GM19099 (cell line): ENCODE data around the gene ZFPM1.
A peak's percentile ranks its signal among the peaks of the same experiment; 100 is the strongest.

Experiments
- POLR2A ChIP-seq: IDR thresholded peaks from 3 replicates; pipeline ENCODE4 v1.6.1; 2011; ENCODE audit warnings: low read depth; ENCODE audit not compliant: insufficient read length; ENCODE audit errors: extremely low read depth

Gene ZFPM1

DNA sequence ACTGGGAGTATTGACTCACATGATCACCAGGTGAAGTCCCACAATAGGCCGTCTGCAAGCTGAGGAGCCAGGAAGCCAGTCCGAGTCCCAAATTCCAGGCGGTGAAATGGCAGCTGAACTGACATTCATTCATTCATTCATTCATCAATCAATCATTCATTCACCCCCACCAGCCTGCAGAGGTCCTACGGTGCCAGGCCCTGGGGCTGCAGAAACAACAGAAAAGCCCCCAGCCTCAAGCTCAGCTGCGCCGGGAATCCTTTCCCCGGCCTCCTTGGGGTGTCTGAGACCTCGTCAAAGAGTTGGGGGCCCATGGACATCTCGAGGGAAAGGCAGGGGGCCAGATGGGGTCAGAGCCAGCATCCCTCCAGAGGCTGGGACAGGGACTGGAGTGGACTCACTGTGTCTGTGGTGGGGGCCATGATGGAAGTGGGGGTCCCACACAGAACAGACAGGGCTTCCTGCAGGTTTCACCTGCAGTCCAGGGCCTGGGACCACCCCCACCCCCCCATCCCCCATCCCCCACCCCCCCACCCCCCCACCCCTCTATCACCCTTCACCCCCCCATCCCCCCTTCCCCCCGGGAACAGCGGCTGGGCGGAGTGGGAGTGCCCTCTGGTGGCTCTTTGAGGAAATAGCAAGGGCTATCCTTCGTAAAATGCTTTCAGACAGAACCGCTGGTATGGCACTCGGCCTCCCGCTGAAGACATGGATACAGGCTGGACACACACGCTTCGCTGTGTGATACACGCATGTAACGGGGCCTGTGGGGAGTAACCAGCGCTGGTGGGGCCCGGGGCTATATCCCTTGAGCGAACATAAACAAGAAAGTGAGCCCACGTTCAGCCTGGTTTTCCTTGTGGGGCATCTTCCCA lies 108.6 kb downstream of the ZFPM1 start:
- TF ChIP-seq POLR2A, result no peak

DNA sequence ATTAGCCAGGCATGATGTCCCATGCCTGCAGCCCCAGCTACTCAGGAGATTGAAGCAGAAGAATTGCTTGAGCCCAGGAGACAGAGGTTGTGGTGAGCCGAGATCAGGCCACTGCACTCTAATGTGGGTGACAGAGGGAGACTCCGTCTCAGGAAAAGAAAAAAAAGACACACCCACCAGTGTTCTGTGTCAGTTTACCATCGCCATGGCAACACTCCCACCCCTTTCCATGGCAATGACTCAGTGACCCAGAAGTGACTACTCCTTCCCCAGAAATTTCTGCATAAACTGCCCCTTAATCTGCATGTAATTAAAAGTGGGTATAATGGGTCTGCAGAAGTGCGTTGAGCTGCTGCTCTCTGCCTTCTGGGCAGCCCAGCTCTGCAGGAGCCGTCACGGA lies 113.1 kb downstream of the ZFPM1 start:
- TF ChIP-seq POLR2A, result no peak

DNA sequence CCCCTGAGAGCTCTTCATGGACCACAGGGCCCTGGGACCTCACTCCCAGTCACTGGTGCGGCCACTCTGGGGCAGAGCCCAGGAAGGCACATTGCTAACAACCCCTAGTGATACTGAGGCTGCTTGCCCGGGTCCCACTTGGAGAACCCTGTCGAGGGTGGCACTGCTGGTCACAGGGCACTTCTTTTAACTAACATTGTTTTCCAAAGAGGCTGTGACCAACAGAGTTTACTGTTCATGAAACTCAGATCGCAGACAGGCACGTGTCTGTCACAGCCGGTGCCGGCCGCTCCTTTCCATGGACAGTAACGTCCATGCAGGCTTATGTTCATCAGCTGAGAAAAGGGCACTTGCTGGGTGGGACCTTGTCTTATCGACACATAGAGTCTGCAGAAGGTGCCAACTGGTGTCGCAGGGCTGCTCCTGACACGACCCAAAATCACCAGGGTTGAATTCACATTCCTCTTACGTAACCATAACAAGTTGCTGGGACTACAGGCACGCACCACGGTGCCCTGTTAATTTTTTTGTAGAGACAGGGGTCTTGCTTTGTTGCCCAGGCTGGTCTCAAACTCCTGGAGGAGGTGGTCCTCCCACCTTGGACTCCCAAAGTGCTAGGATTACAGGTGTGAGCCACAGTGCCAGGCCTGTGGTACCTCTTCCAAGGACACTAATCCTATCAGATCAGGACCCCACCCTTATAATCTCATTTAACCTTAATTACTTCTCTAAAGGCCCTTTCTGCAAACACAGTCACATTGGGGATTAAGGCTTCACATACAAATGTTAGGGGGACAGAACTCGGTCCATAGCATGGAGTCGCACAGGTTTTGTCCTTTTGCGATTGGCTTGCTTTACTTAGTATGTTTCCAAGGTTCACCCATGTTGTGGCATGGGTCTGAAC lies 115.9 kb downstream of the ZFPM1 start:
- TF ChIP-seq POLR2A, result no peak

DNA sequence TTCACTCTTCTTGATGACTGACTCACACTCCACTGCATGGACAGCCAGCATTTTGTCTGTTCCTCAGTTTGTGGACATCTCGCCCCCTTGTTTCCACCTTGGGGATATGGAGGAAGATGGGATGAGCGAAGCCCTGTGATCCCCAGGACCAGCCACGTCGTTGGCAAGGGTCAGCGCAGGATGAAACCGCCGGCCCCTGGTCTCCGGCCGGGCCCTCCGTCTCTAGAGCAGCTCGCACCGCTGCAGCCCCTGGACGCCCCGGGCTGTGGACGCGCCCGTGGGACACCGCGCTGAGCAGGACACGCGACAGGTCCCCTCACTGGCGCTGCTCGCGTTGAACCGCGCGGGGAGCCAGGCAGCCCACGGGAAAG lies 116.5 kb downstream of the ZFPM1 start:
- TF ChIP-seq POLR2A, result no peak

DNA sequence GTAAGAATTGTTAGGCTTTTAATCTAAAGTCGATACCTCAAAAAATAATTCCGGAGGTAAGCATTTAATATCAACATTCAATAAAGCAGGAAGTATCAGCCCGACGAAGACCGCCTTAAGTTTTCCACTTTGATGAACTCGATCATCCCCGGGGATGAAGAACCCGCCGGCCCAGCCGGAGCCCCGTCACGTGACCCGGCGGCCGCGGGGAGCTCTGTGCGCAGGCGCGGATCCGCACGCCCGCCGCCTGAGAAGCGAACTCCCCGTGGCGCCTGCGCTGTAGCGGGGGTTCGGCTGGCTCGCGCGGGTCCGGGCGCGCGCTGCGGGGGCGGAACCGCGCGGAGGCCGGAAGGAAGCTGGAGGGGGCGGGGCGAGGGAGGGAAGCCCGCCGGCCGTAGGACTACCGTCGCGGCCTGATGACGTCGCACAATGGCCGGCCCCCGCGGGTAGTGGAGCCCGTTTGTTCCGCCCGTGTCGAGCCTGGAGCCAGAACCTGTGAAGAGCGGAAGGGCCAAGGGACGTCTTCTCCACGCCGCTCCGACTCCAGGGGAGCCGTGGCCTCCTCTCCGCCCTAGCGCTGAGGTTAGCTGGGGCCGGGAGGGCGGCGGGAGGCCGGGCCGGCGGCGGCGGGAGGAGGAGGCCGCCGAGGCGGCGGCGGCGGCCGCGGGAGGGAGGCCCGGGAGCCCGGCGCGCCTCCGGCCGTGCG lies 117.1 kb downstream of the ZFPM1 start, which contains the start of gene ZC3H18:
Gene ZC3H18 (plus strand): TSS at position 419 of the 706 bp plus-strand sequence. CDS start 6,721 bp downstream, outside the sequence.
- TF ChIP-seq POLR2A, result peak; percentile 80

DNA sequence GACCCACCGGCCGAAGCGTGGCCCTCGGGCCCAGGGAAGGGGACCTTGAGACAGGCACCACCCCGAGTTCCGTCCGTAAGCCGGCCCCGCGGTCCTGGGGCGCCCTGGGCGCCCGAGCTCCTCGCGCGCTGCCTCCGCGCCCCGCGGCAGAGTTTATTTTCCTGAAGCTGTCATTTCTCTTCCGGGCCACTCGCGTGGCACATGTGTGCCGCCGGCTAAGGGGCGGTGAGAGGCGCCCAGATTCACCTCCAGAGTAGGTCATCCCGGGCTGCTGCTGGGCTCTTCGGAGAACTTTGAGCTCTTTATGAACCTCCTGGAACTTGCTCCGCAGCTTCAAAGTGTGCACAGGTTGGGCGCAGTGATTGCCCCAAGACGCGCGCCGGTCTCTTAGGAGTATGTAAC lies 117.6 kb downstream of the ZFPM1 start:
- no peak for TF ChIP-seq POLR2A

DNA sequence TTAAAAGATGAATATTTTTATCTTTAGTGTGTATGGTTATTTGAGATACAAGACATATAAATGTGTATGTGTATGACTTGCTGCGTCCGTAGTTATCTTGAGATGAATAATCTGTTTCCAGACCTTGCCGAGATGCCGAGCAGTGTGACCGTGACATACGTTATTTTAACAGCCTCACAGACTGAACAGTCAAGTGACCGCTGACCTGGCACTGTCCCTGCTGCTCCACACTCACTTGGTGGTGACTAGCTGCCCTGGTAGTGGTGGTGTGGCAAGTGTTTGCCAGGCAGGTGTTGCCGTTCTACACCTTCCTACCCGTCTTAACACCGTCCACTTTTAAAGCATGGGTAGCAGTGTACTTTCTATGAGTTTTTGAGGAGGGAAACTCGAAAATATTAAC lies 122.2 kb downstream of the ZFPM1 start:
- TF ChIP-seq POLR2A, result no peak

DNA sequence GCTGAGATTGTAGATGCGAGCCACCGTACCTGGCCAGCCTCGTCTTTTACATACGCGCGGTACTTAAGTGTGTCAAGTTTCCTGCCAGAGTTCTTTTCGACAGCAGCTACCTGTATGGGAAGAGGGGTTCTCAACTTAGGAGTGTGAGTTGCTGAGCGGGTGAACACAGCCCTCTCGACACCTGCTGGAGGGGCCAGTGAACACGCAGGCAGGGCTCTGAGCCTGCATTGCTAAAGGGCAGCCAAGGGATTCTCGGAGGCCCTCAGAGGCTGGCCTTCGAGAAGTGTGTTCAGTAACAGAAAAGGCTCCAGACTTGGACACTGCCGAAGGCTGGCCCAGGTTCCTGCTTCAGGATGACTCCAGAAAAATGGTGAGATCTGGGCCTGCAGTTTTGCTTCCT lies 123.2 kb downstream of the ZFPM1 start:
- no peak for TF ChIP-seq POLR2A

DNA sequence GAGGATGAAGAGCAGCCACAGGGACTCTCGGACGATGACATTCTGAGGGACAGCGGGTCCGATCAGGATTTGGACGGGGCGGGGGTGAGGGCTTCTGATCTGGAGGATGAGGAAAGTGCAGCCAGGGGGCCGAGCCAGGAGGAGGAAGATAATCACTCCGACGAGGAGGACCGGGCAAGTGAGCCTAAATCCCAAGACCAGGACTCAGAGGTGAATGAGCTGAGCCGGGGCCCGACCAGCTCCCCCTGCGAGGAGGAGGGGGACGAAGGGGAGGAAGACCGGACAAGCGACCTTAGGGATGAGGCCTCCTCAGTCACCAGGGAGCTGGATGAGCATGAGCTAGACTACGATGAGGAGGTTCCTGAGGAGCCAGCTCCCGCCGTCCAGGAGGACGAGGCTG lies 124.1 kb downstream of the ZFPM1 start:
- no peak for TF ChIP-seq POLR2A

DNA sequence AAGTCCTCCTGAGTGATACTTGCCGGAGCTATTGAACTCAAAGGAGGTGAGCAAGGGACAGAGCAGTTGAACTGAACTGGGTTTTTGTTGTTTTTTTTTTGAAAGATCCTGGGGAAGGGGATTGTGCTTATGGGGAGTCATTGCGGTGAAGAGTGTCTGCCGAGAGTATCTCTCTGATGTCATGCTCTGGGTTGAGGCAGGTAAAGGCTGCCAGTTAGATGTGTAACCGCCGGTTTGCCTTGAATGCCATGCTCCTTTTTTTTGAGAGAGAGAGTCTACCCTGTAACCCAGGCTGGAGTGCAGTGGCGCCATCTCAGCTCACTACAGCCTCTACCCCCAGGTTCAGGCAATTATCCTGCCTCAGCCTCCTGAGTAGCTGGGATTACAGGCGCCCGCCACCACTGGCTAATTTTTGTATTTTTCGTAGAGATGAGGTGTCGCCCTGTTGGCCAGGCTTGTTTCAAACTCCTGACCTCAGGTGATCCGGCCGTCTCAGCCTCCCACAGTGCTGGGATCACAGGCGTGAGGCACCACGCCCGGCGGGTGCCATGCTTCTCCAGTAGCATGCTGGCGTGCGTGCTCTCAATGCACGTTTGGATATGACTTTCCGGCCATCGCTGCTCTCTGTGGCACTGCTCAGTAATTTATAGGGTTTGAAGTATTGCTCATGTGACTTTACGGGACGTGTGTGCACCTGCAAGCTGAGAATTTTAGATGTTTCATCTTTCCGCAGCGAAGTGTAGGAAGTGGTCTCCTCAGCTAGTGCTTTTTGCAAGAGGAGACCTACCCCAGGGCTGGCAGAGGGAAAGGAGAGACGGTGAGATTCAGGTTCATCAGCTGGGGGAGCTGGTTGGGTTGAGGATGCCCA lies 125.6 kb downstream of the ZFPM1 start:
- no peak for TF ChIP-seq POLR2A

DNA sequence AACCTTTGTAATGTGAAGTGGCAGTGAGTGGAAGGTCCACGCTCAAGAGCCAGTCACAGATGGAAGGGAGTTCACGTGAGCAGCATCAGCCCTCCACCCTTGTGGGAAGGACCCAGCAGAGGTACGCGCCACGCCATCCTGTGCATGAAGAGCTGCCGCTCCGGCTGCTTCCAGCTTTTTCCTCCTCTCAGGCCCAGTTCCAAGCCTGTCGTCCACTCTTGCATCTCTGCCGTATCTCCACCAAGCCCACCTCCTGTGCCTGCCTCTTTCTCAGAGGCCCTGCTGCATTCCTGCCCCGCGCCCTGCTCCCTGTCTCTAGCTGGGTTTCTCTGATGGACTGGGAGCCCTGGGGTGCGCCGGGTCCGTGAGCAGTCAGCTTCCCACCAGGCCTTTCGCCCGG lies 127.3 kb downstream of the ZFPM1 start:
- no peak for TF ChIP-seq POLR2A

DNA sequence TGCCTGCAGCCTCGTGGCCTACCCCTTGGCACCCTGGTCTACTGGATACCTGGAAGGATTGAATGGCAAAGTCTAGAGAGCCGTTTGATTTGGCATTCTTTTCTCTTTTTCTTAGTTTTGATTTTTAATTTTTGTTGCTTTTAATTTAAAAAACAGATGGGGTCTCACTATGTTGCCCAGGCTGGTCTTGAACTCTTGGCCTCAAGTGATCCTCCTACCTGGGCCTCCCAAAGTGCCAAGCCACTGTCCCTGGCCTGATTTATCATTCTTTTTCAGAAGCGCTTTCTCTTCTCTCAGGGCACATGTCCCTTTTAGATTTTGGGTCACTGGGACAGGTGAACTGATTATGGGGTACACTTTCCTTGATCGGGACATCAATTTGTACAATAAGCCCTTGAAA lies 128.0 kb downstream of the ZFPM1 start:
- TF ChIP-seq POLR2A, result no peak

DNA sequence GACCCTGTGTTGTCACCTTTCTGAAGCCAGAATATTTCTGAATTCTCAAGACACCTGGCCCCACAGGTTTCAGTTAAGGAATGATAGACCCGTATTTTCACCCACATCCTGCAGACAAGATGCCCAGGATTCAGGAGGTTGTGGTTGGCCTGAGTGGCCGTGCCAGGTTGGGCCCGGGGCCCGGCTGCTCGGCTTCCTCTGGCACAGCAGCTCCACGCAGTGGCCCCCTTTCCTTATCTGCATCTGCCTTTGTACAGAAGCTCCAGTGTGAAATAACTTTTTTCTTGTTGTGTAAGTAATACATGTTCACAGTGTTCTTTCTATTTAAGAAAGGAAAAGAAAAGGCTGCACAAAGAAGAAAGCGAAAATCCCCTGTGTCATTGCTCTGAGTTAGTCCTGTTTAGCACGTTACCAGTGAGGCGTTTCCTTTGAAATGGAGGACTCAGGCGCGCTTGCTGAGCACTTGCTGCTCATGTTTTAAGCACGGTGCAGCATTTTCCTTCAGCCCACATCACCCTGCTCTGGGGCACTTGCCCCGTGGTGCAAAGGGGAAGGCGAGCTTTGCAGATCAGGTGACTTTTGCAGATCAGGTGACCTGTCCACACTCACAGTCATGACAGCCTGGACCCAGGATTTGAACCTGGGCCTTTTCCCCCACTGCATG lies 130.0 kb downstream of the ZFPM1 start:
- no peak for TF ChIP-seq POLR2A

DNA sequence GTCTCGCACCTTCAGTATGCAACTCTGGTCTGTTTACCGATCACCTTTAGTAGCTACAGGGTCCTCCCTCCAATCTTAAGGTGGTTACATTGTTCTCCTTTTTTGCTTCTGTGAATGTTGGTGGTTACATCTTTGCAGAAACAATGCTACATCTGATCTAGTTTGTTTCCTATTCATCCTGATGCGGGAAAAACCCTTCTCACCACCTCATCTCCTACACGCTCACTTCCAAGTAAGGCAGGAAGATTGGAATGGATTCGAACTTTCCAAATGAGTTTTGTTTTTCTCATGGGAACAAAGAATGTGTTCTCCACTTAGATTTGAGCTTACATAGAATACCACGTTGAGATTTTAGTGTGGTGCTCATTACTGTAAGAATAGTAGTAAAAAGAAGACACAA lies 131.6 kb downstream of the ZFPM1 start:
- no peak for TF ChIP-seq POLR2A
